ENCODE results near the gene WARS2.

DNA sequence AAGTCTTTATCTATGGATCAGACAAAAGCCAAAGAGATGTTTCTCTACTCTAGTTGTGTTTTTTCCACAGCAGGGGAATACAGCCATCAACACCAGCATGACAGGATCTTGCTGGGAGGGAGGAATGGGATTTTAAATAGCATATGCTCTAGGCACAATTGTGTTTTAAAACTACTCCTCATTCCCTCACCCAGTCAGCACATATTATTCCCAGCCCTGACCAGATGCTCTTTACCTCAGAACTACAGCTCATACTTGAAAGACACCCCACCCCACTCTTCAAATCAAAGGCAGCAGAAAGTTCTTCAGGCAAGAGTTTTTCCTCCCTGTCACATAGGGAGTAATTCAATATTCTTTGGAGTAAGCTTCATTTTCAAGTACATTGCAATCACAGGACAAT, 106.1 kb downstream of the WARS2 start:
- no peak for TF ChIP-seq GATA2 (IDR thresholded peaks at IDR 0.05; ENCODE audit: low read depth, low read length)
- TF ChIP-seq GATA3 (IDR thresholded peaks at IDR 0.05; ENCODE audit: low read depth, low read length), result no peak

Data from SH-SY5Y (cell line).